GM18520 (cell line): ENCODE results near the gene UNC79.

Experiments
- ATAC-seq: cut with Tn5 transposase; IDR thresholded peaks from one replicate; pipeline ENCODE4 v1.9.1; 2021; ENCODE audit not compliant: unreplicated experiment

The UNC79 gene

GRCh38 chr14:93655078-93655750, 224.5 kb downstream of the UNC79 start:
- ATAC-seq, result no peak

GRCh38 chr14:93657875-93658274, 227.1 kb downstream of the UNC79 start:
- ATAC-seq, result no peak

GRCh38 chr14:93663317-93663716, 232.6 kb downstream of the UNC79 start:
- ATAC-seq, result no peak

GRCh38 chr14:93665169-93665568, 234.4 kb downstream of the UNC79 start:
- ATAC-seq, result no peak

- no peak for ATAC-seq
These were observed 238.9 kb downstream of the UNC79 start for GRCh38 chr14:93669632-93670031.

GRCh38 chr14:93674343-93674742, 243.6 kb downstream of the UNC79 start:
- ATAC-seq, result no peak

- no peak for ATAC-seq
These were observed 244.9 kb downstream of the UNC79 start for GRCh38 chr14:93675651-93676050.

GRCh38 chr14:93676416-93676958, 245.7 kb downstream of the UNC79 start:
- no peak for ATAC-seq

GRCh38 chr14:93682459-93682858, 251.7 kb downstream of the UNC79 start:
- ATAC-seq, result no peak

- no peak for ATAC-seq
These were observed 252.5 kb downstream of the UNC79 start for GRCh38 chr14:93683226-93683625.

- ATAC-seq, result no peak
These were observed 254.6 kb downstream of the UNC79 start for GRCh38 chr14:93685121-93685895.

- ATAC-seq, result no peak
These were observed 255.5 kb downstream of the UNC79 start for GRCh38 chr14:93686268-93686667.

GRCh38 chr14:93688239-93688666, 257.5 kb downstream of the UNC79 start:
- ATAC-seq, result no peak

GRCh38 chr14:93688820-93689219, 258.1 kb downstream of the UNC79 start:
- ATAC-seq, result no peak

- no peak for ATAC-seq
These were observed 259.4 kb downstream of the UNC79 start for GRCh38 chr14:93690146-93690545.

GRCh38 chr14:93691042-93691780, 260.5 kb downstream of the UNC79 start:
- ATAC-seq, result no peak

GRCh38 chr14:93693914-93694313, 263.2 kb downstream of the UNC79 start:
- ATAC-seq, result no peak

GRCh38 chr14:93700928-93701327, 270.2 kb downstream of the UNC79 start:
- ATAC-seq, result no peak

GRCh38 chr14:93701562-93701961, 270.8 kb downstream of the UNC79 start:
- ATAC-seq, result no peak

GRCh38 chr14:93702946-93703345, 272.2 kb downstream of the UNC79 start:
- ATAC-seq, result no peak

- no peak for ATAC-seq
These were observed 273.2 kb downstream of the UNC79 start for GRCh38 chr14:93703941-93704340.
